ENCODE data around the gene TWNK. TPM values are rescaled to one million over a fixed set of nuclear protein-coding genes. Genes with fewer than 3 reads are reported as not detected.
"Not testable (repeated sequence)": the region's sequence is repeated elsewhere in the genome, so short reads cannot be mapped to it uniquely, and the experiment has no call there.

TWNK gene
- total RNA-seq, 2 donors from 2014 or later: 4.6 to 11.4 TPM

DNA sequence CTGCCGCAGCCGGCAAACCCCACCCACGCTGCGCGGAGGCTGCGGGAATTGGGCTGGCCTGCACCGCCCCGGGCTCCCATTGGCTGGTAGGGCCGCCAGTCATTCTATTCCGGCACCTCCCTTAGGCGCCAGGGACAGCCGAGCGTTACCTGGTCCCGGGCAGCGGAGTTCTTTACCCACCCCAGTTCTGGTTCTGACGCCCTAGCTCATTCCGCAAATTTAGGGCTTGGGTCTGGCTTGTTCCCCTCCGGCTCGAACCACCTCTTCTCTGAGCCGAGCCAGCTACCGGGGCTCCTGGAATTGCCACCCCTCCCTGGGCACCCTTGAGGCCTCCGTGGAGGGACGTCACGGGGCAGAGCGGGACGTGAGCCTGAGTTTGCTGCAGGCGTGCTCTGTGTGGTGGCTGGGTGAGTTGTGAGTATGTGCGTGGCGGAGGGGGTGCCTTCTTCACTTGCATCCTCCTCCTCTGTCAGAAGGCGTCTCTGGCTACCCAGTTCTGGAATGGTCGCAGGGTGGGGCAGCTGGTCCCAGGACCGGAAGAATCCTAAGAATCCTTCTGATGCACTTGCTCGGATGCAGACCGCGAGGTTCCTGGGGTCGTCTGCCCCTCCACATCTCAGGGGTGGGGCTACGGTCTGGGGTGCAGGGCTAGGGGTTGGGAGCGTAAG, 43.9 kb downstream of the TWNK start, which contains the start of the genes PDZD7 and SFXN3:
Gene PDZD7, minus strand, starts transcription at position 2 of the 668 bp plus-strand sequence. CDS start 910 bp downstream, outside the sequence.
Gene SFXN3, plus strand, starts transcription at position 107 of the 668 bp plus-strand sequence. CDS start 3,461 bp downstream, outside the sequence.
- TF ChIP-seq CTCF (IDR thresholded peaks at IDR 0.05): no peak
- intact Hi-C loops (cut with DNase I): no loop called here
- peak; percentile 99 for DNase-seq
- Histone ChIP-seq H3K27ac (peak within 1 kb of the TSS; percentile 90), H3K9me3 (no peaks in the 10 kb centered on the region), H3K4me1 (peaks cover 8% of the 10 kb centered on the region), H3K9ac (ENCODE audit: low read depth in 2 of 2, low read length in 2 of 2) (peak within 1 kb of the TSS; percentile 85 to 90), H3K27me3 (no peaks in the 10 kb centered on the region), H3K4me3 (peak within 1 kb of the TSS; percentile 76), H3K36me3 (no peaks in the 10 kb centered on the region)

- peaks cover 8% of the 10 kb centered on the region for H3K4me1 ChIP-seq
These were observed 44.7 kb downstream of the TWNK start for GRCh38 chr10:101031796-101032636.

GRCh38 chr10:101032637-101033224, 45.4 kb downstream of the TWNK start:
- DNase-seq: peak; percentile 61
- H3K4me3 ChIP-seq: peak overlapping the region; percentile 76
- TF ChIP-seq CTCF (IDR thresholded peaks at IDR 0.05): no peak
- H3K27me3 ChIP-seq: no peaks in the 10 kb centered on the region
- H3K36me3 ChIP-seq: no peaks in the 10 kb centered on the region
- H3K9me3 ChIP-seq: no peaks in the 10 kb centered on the region
- peak overlapping the region; percentile 90 for H3K27ac ChIP-seq
- intact Hi-C loops (cut with DNase I): no loop called here
- peak overlapping the region; percentile 85 to 90 for H3K9ac ChIP-seq (ENCODE audit: low read depth in 2 of 2, low read length in 2 of 2)
- peaks cover 8% of the 10 kb centered on the region for H3K4me1 ChIP-seq

More at GRCh38 chr10:101031796-101032636, 44.7 kb downstream of the TWNK start:
- Histone ChIP-seq H3K27me3 (no peaks in the 10 kb centered on the region), H3K4me3 (peak overlapping the region; percentile 76), H3K36me3 (no peaks in the 10 kb centered on the region), H3K9me3 (no peaks in the 10 kb centered on the region), H3K9ac (ENCODE audit: low read depth in 2 of 2, low read length in 2 of 2) (peak overlapping the region; percentile 85 to 90), H3K27ac (peak overlapping the region; percentile 90)
- TF ChIP-seq CTCF (IDR thresholded peaks at IDR 0.05): no peak
- intact Hi-C loops (cut with DNase I): no loop called here
- peak; percentile 77 for DNase-seq

GRCh38 chr10:101033276-101033675, 45.9 kb downstream of the TWNK start:
- Histone ChIP-seq H3K27me3 (no peaks in the 10 kb centered on the region), H3K4me1 (peaks cover 8% of the 10 kb centered on the region), H3K27ac (peak overlapping the region; percentile 90), H3K4me3 (peak overlapping the region; percentile 76), H3K9ac (ENCODE audit: low read depth in 2 of 2, low read length in 2 of 2) (peak overlapping the region; percentile 85 to 90), H3K36me3 (no peaks in the 10 kb centered on the region), H3K9me3 (no peaks in the 10 kb centered on the region)
- DNase-seq: no peak
- intact Hi-C loops (cut with DNase I): no loop called here
- no peak for TF ChIP-seq CTCF (IDR thresholded peaks at IDR 0.05)

DNA sequence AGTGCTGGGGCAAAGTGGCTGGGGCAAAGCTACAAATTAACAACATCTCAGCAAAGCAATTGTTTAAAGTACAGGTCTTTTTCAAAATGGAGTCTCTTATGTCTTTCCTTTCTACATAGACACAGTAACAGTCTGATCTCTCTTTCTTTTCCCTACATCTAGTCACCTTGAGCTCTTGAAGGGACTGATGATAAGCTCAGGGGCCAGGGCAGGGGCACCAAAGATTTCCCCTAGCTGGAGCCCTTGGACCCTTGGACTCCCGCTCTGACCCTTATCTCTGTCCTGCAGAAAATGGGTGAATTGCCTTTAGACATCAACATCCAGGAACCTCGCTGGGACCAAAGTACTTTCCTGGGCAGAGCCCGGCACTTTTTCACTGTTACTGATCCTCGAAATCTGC, 47.1 kb downstream of the TWNK start:
- H3K27ac ChIP-seq; H3K27me3 ChIP-seq; H3K36me3 ChIP-seq; DNase-seq; H3K4me3 ChIP-seq; H3K9ac ChIP-seq (ENCODE audit: low read depth in 2 of 2, low read length in 2 of 2); intact Hi-C loops (cut with DNase I); H3K4me1 ChIP-seq; H3K9me3 ChIP-seq: not testable (repeated sequence)

Measured in colonic mucosa (tissue), 4 donors.